IMR-90 (cell line): ENCODE measurements around the gene FAAP20. TPM values are rescaled to one million over a fixed set of nuclear protein-coding genes. Genes with fewer than 3 reads are reported as not detected.

Experiments
- ATAC-seq: fragments of 200-7000 bp; cut with Tn5 transposase; 2 replicates; pipeline ENCODE4 v1.9.1; 2020; ENCODE audit warnings: low read depth, mild to moderate bottlenecking, moderate library complexity
- BruUV-seq: library from RNA; stranded (reverse); fragments of 400-500 nt; replicated peaks from 2 replicates; lab custom pipeline; 2021; lab: Mats Ljungman, UMichigan
- CTCF ChIA-PET: fragments of 300-600 bp; formaldehyde crosslinking; extraction: SDS; loops from one replicate; lab custom pipeline; 2021; ENCODE audit warnings: antibody characterized with exemption; lab: Yijun Ruan, JAX
- POLR2A ChIA-PET: fragments of 300-600 bp; sonication (Branson Sonifier 250); formaldehyde crosslinking; loops from one replicate; lab custom pipeline; 2022; ENCODE audit warnings: antibody characterized with exemption; ENCODE audit not compliant: unreplicated experiment; lab: Charles Lee
- DNase-seq: peaks from one replicate; pipeline ENCODE4 v3.0.0; 2013
- H2AFZ ChIP-seq: replicated peaks from 2 replicates; pipeline ENCODE3; 2013; ENCODE audit warnings: low read length, mild to moderate bottlenecking; ENCODE audit not compliant: poor library complexity
- H2AK5ac ChIP-seq: 2 replicates; pipeline ENCODE4 v1.6.1; 2013; ENCODE audit warnings: low read depth, low read length, inconsistent platforms
- H2AK9ac ChIP-seq: replicated peaks from 2 replicates; pipeline ENCODE3; 2013; ENCODE audit warnings: mild to moderate bottlenecking, low read depth, low read length, moderate library complexity; ENCODE audit not compliant: poor library complexity
- H2BK120ac ChIP-seq: 2 replicates; pipeline ENCODE4 v1.6.1; 2013; ENCODE audit warnings: low read depth, low read length, inconsistent platforms
- H2BK15ac ChIP-seq: 3 replicates; pipeline ENCODE4 v1.6.1; 2013; ENCODE audit warnings: low read depth, low read length, inconsistent platforms
- H2BK20ac ChIP-seq: 2 replicates; pipeline ENCODE4 v1.6.1; 2013; ENCODE audit warnings: low read depth, mild to moderate bottlenecking, inconsistent platforms, low read length, moderate library complexity
- H2BK5ac ChIP-seq: 2 replicates; pipeline ENCODE4 v1.6.1; 2013; ENCODE audit warnings: mild to moderate bottlenecking, low read depth, low read length, inconsistent platforms; ENCODE audit not compliant: poor library complexity, severe bottlenecking
- H3K14ac ChIP-seq: replicated peaks from 2 replicates; pipeline ENCODE4 v1.6.1; 2013; ENCODE audit warnings: low read depth, low read length, inconsistent platforms
- H3K18ac ChIP-seq: 2 replicates; pipeline ENCODE4 v1.6.1; 2013; ENCODE audit warnings: low read depth, low read length, control low read depth
- H3K23ac ChIP-seq: 2 replicates; pipeline ENCODE4 v1.6.1; 2013; ENCODE audit warnings: low read depth, low read length, inconsistent platforms
- H3K27ac ChIP-seq: 2 replicates; pipeline ENCODE4 v1.5.1; 2013; ENCODE audit warnings: mild to moderate bottlenecking, control low read depth, low read length; ENCODE audit not compliant: insufficient read depth
- H3K27me3 ChIP-seq: 2 replicates; pipeline ENCODE4 v1.6.1; 2013; ENCODE audit warnings: low read length; ENCODE audit not compliant: control insufficient read depth, insufficient read depth
- H3K36me3 ChIP-seq: 2 replicates; pipeline ENCODE4 v1.6.1; 2013; ENCODE audit warnings: low read length, mixed read lengths; ENCODE audit not compliant: control insufficient read depth, insufficient read depth
- H3K4ac ChIP-seq: 2 replicates; pipeline ENCODE4 v1.6.1; 2013; ENCODE audit warnings: low read depth, low read length, inconsistent platforms
- H3K4me1 ChIP-seq: 2 replicates; pipeline ENCODE4 v1.6.1; 2013; ENCODE audit warnings: low read length, mixed read lengths; ENCODE audit not compliant: control insufficient read depth, insufficient read depth
- H3K4me2 ChIP-seq: 2 replicates; pipeline ENCODE4 v1.6.1; 2013; ENCODE audit warnings: low read depth, mild to moderate bottlenecking, control low read depth, low read length, moderate library complexity
- H3K4me3 ChIP-seq: 2 replicates; pipeline ENCODE4 v1.5.1; 2013; ENCODE audit warnings: low read depth, mild to moderate bottlenecking, control low read depth, low read length, moderate library complexity; ENCODE audit not compliant: insufficient read depth
- H3K56ac ChIP-seq: 2 replicates; pipeline ENCODE4 v1.6.1; 2013; ENCODE audit warnings: low read length, inconsistent platforms; ENCODE audit not compliant: insufficient read depth; ENCODE audit errors: extremely low read depth
- H3K79me1 ChIP-seq, 2 experiments: 2 replicates each; pipeline ENCODE4 v1.6.1; 2013; ENCODE audit warnings: low read length in 2 of 2, inconsistent platforms in 1 of 2, low read depth in 1 of 2
- H3K9ac ChIP-seq: 2 replicates; pipeline ENCODE4 v1.6.1; 2013; ENCODE audit warnings: low read depth, low read length, control low read depth
- H3K9me1 ChIP-seq: 2 replicates; pipeline ENCODE4 v1.6.1; 2013; ENCODE audit warnings: low read length, inconsistent platforms; ENCODE audit not compliant: insufficient read depth
- H3K9me3 ChIP-seq: 2 replicates; pipeline ENCODE4 v1.6.1; 2013; ENCODE audit warnings: low read length; ENCODE audit not compliant: control insufficient read depth, insufficient read depth
- H4K20me1 ChIP-seq: 2 replicates; pipeline ENCODE4 v1.6.1; 2013; ENCODE audit warnings: low read length, inconsistent platforms; ENCODE audit not compliant: insufficient read depth
- H4K5ac ChIP-seq: 2 replicates; pipeline ENCODE4 v1.6.1; 2013; ENCODE audit warnings: mild to moderate bottlenecking, low read depth, low read length, control low read depth
- H4K8ac ChIP-seq, 2 experiments: 2 replicates each; pipeline ENCODE4 v1.6.1; 2013; ENCODE audit warnings: low read depth in 2 of 2, low read length in 2 of 2, control low read depth in 1 of 2, inconsistent platforms in 1 of 2
- H4K91ac ChIP-seq: 2 replicates; pipeline ENCODE4 v1.6.1; 2013; ENCODE audit warnings: low read depth, low read length, inconsistent platforms; ENCODE audit not compliant: insufficient read depth
- CEBPB ChIP-seq: IDR thresholded peaks from 2 replicates; pipeline ENCODE4 v1.6.1; 2012; ENCODE audit warnings: low read depth, low read length, improper control_type of control experiment
- CHD1 ChIP-seq: IDR thresholded peaks from 2 replicates; pipeline ENCODE4 v1.6.1; 2012; ENCODE audit warnings: low read depth, low read length, improper control_type of control experiment
- ELK1 ChIP-seq: fragments of 150-350 bp; IDR thresholded peaks from 2 replicates; pipeline ENCODE4 v1.6.1; 2016; ENCODE audit warnings: low read depth, mild to moderate bottlenecking, low read length, moderate library complexity, borderline replicate concordance
- FOS ChIP-seq: fragments of 150-350 bp; IDR thresholded peaks from 2 replicates; pipeline ENCODE4 v1.6.1; 2016; ENCODE audit warnings: low read depth, low read length
- MAZ ChIP-seq: IDR thresholded peaks from 2 replicates; pipeline ENCODE4 v1.6.1; 2012; ENCODE audit warnings: low read depth, mild to moderate bottlenecking, low read length, improper control_type of control experiment, moderate library complexity, borderline replicate concordance
- MXI1 ChIP-seq: IDR thresholded peaks from 2 replicates; pipeline ENCODE4 v1.6.1; 2012; ENCODE audit warnings: low read depth, mild to moderate bottlenecking, low read length, moderate library complexity, borderline replicate concordance
- NFE2L2 ChIP-seq: fragments of 150-350 bp; IDR thresholded peaks from 2 replicates; pipeline ENCODE4 v1.6.1; 2016; ENCODE audit warnings: low read depth, mild to moderate bottlenecking, low read length
- RAD21 ChIP-seq: IDR thresholded peaks from 2 replicates; pipeline ENCODE4 v1.6.1; 2012; ENCODE audit warnings: low read length, improper control_type of control experiment
- RCOR1 ChIP-seq: IDR thresholded peaks from 2 replicates; pipeline ENCODE4 v1.6.1; 2012; ENCODE audit warnings: mild to moderate bottlenecking, low read length, improper control_type of control experiment; ENCODE audit not compliant: insufficient replicate concordance
- SMC3 ChIP-seq: fragments of 150-350 bp; IDR thresholded peaks from 2 replicates; pipeline ENCODE4 v1.6.1; 2016; ENCODE audit warnings: low read depth, mild to moderate bottlenecking, antibody characterized with exemption, low read length, moderate library complexity
- WGBS, 2 experiments: methylation state at CpG; one replicate each; pipeline versions ENCODE4 v1.1.5 to v1.1.7; 2013; ENCODE audit warnings: missing lambda C conversion rate in 2 of 2; ENCODE audit not compliant: insufficient read length in 1 of 2; ENCODE audit errors: extremely low coverage in 2 of 2; 5-methylcytosine and 5-hydroxymethylcytosine counted together
- dilution Hi-C: fragments of 300-500 bp; cut with HindIII; formaldehyde crosslinking; loops from one replicate; pipeline ENCODE4 v1.14.3; 2018; ENCODE audit warnings: low sequenced_read_pairs; ENCODE audit not compliant: unreplicated experiment
- in situ Hi-C: fragments of 300-500 bp; cut with MboI; formaldehyde crosslinking; loops from 3 replicates; pipeline ENCODE4 v1.14.3; 2019; ENCODE audit warnings: low sequenced_read_pairs, inconsistent platforms, mixed read lengths
- intact Hi-C: fragments of 100-400 bp; cut with micrococcal nuclease; formaldehyde crosslinking; loops from 2 replicates; pipeline ENCODE4 v1.10.0; 2022
- polyA plus RNA-seq, 3 experiments: library from polyadenylated mRNA; depleted of rRNA; stranded (reverse); fragments of >200 nt; gene quantifications; 2 replicates each; pipeline ENCODE4 v1.2.3, GENCODE V29; 2012; ENCODE audit warnings: low replicate concordance in 1 of 3
- total RNA-seq: library from RNA; depleted of rRNA; stranded (reverse); fragments of >200 nt; gene quantifications from 2 replicates; pipeline ENCODE4 v1.2.3, GENCODE V29; 2012
- TF ChIP-seq, protein P1 (sequence below): fragments of 150-350 bp; IDR thresholded peaks from 2 replicates; pipeline ENCODE4 v1.6.1; 2017; ENCODE audit warnings: mild to moderate bottlenecking, antibody characterized with exemption, low read length, low read depth

The FAAP20 gene
- total and polyA plus RNA-seq, 2 of the 4 experiments (the other 2 are of a cell fraction) = 6.5 to 31.5 TPM

DNA sequence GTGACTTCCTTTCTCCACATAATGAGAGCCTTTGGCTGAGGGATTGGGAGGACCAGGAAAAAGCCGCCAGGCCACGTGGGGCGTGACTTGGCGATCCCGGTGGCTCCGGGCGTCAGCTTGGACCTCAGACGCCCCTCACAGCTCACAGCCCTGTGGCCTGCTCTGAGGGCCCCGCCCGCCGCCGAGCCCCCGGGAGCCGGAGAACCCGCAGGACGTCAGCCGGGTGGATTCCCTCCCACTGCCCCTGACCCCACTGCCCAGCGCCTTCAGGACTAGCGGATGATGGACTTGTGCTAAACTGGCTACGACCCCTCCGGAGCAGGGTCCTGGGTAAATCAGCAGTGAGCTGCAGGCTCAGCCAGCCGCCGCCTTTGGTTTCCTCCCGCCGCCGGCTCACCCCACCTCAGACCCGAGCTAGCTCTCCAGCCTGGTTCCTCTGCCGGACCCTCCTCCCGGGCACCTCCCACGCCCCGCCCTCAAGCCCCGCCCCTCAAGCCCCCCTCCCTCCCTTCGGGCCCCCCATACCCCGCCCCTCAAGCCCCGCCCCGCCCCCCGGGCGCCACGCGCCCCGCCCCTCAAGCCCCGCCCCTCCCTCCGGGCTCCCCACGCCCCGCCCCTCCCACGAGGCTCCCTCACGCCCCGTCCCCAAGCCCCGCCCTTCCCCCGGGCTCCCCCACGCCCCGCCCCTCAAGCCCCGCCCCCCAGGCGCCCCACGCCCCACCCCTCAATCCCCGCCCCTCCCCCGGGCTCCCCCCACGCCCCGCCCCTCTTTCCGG is 10.0 kb upstream of the FAAP20 start (continued):
- TF ChIP-seq RAD21 = no peak
- no peak for TF ChIP-seq RCOR1

DNA sequence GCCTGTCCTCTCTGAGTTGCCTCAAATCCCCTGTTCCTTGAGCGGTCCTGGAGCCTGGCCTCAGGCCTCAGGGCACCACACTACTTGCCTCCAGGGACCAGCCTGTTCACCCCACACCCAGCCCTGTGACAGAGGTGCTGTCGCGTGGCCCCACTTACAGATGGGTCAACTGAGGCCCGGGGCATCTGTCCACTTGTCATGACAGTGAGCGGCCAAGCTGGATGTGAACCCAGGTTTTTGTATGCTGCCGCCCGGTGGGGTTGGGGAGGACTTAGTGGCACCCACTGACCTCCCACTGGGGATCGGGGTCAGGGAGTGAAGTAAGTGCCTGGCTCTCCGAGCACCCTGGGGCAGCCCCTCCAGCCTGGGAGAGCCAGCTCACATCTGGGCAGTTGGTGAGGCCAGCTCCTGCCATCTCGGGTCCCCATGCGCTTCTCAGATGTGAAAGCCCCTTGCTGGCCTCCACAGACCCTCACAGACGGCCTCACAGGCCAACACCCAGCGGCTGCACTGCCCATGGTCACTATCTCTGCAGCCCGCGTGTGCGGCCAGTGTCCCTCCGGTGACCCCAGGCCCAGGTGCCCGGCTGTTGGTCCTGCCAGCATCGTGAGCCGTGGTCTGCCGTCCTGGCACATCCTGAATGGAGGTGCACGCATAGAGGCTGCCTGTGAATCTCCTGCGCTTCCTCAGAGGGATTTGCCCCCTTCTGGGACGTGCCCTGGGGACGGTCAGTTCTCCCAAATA is 9.3 kb upstream of the FAAP20 start:
- H3K9me1 ChIP-seq = peaks cover 5% of the 10 kb centered on the region
- ChIA-PET CTCF (interaction anchor here (1.5 kb wide), 1 partner anchor 108 kb away, joined by 3 read pairs; no protein-coding TSS in a partner anchor), POLR2A (interaction anchor here (0.7 to 1.1 kb wide), 2 partner anchors 14 to 24 kb away, joined by 3 read pairs; no protein-coding TSS in a partner anchor)
- peaks cover 14 to 51% of the 10 kb centered on the region in 2 experiments for H3K79me1 ChIP-seq
- peak overlapping the region; percentile 90 for H2AK9ac ChIP-seq
- H4K5ac ChIP-seq = peak overlapping the region; percentile 61; the same call in 1 of the 2 replicates
- H3K4me2 ChIP-seq = peak overlapping the region; percentile 98
- H3K4ac ChIP-seq = peak overlapping the region; percentile 82
- DNase-seq = no peak
- peak overlapping the region; percentile 44; the same call in 1 of the 2 replicates for H2BK120ac ChIP-seq
- intact Hi-C loops (loop anchor here (2.0 kb wide), 1 partner anchor 27 kb away; no protein-coding TSS in a partner anchor), in situ Hi-C loops (no loop called here), dilution Hi-C loops (no loop called here)
- H3K56ac ChIP-seq = no peak overlapping the region
- H2BK15ac ChIP-seq = no peak overlapping the region; the same call in 2 of the 3 replicates
- H4K8ac ChIP-seq = peak overlapping the region; percentile 13 to 76; a peak in 3 of 4 replicates
- H3K27me3 ChIP-seq = no peaks in the 10 kb centered on the region
- peak overlapping the region; percentile 85 for H3K9ac ChIP-seq
- H2BK20ac ChIP-seq = no peak overlapping the region
- H3K36me3 ChIP-seq = no peaks in the 10 kb centered on the region
- H3K9me3 ChIP-seq = no peaks in the 10 kb centered on the region
- no TSS peak for BruUV-seq
- no peak for ATAC-seq
- no peaks in the 10 kb centered on the region for H4K20me1 ChIP-seq
- peak overlapping the region; percentile 85; the same call in 1 of the 2 replicates for H2AK5ac ChIP-seq
- 86% methylated on average over 15 of the region's 25 CpGs; no CpG with 5 or more reads in 1 of the 2 experiments for WGBS, 2 experiments
- peak overlapping the region; percentile 75 for H2BK5ac ChIP-seq
- H3K4me3 ChIP-seq = 0 out of 2 replicates have a peak overlapping the region, but pooled peaks have one; percentile 67
- peak overlapping the region; percentile 86; the same call in 1 of the 2 replicates for H3K14ac ChIP-seq
- peak overlapping the region; percentile 87 for H3K27ac ChIP-seq
- peak overlapping the region; percentile 82; the same call in 1 of the 2 replicates for H3K23ac ChIP-seq
- H3K18ac ChIP-seq = no peak overlapping the region
- peaks cover 37% of the 10 kb centered on the region for H3K4me1 ChIP-seq
- peak overlapping the region; percentile 68 for H4K91ac ChIP-seq
- H2AFZ ChIP-seq = peak overlapping the region; percentile 93
- TF ChIP-seq MXI1 (no peak), MAZ (no peak), FOS (no peak), RCOR1 (no peak), RAD21 (no peak), CHD1 (no peak), ELK1 (no peak), SMC3 (no peak), CEBPB (no peak), NFE2L2 (no peak)
- TF ChIP-seq, protein P1, sequence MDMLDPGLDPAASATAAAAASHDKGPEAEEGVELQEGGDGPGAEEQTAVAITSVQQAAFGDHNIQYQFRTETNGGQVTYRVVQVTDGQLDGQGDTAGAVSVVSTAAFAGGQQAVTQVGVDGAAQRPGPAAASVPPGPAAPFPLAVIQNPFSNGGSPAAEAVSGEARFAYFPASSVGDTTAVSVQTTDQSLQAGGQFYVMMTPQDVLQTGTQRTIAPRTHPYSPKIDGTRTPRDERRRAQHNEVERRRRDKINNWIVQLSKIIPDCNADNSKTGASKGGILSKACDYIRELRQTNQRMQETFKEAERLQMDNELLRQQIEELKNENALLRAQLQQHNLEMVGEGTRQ = no peak
